Urinary bladder (tissue), 4 donors: ENCODE data around the gene IFT81. TPM values are rescaled to one million over a fixed set of nuclear protein-coding genes. Genes with fewer than 3 reads are reported as not detected.
"Not testable (repeated sequence)": the region's sequence is repeated elsewhere in the genome, so short reads cannot be mapped to it uniquely, and the experiment has no call there.

Source experiments
- DNase-seq: peaks from one replicate; pipeline ENCODE4 v3.0.0-alpha.2; 2015; ENCODE audit errors: extremely low spot score
- H3K27ac ChIP-seq: one replicate; pipeline ENCODE4 v1.5.1; 2013; ENCODE audit warnings: low read depth, mild to moderate bottlenecking, moderate library complexity
- H3K36me3 ChIP-seq: one replicate; pipeline ENCODE4 v1.6.1; 2013; ENCODE audit warnings: mild to moderate bottlenecking, moderate library complexity; ENCODE audit not compliant: insufficient read depth
- H3K4me1 ChIP-seq: one replicate; pipeline ENCODE4 v1.6.1; 2013; ENCODE audit warnings: mild to moderate bottlenecking, moderate library complexity; ENCODE audit not compliant: insufficient read depth
- H3K4me3 ChIP-seq: one replicate; pipeline ENCODE4 v1.5.1; 2013; ENCODE audit warnings: low read depth, low read length
- WGBS: extraction: QIAGEN DNeasy Blood & Tissue Kit; methylation state at CpG from one replicate; pipeline ENCODE4 v1.1.7; 2013; 5-methylcytosine and 5-hydroxymethylcytosine counted together
- polyA plus RNA-seq: library from polyadenylated mRNA; stranded (reverse); fragments of 200-250 nt; gene quantifications from one replicate; pipeline ENCODE4 v1.2.3, GENCODE V29; 2013
- total RNA-seq: library from RNA; depleted of rRNA; stranded (reverse); fragments of >200 nt; gene quantifications from one replicate; pipeline ENCODE4 v1.2.3, GENCODE V29; 2014
- donor health status: healthy with polysubstance abuse.
- donor health status: healthy.

The IFT81 gene
- total and polyA plus RNA-seq, 2 donors: 13.2 to 54.0 TPM

DNA sequence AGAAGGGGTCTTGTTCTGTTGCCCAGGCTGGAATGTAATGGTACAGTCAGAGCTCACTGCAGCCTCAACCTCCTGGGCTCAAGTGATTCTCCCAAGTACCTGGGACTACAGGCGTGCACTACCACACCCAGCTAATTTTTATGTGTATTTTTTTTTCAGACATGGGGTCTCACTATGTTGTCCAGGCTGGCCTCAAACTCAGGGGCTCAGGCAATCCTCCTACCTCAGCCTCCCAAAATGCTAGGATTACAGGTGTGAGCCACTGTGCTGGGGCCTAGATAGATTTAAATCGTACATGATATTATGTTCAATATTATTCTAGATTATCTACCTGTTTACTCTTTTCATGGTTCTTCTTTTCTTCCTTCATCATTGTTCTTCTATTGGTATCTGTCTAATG lies 61.5 kb downstream of the IFT81 start:
- DNase-seq: no peak
- no peaks in the 10 kb centered on the region for H3K4me1 ChIP-seq
- H3K36me3 ChIP-seq: no peaks in the 10 kb centered on the region
- WGBS: over 99% methylated on average over 2 of the region's 2 CpGs
- no peak overlapping the region for H3K27ac ChIP-seq
- no peak overlapping the region for H3K4me3 ChIP-seq

DNA sequence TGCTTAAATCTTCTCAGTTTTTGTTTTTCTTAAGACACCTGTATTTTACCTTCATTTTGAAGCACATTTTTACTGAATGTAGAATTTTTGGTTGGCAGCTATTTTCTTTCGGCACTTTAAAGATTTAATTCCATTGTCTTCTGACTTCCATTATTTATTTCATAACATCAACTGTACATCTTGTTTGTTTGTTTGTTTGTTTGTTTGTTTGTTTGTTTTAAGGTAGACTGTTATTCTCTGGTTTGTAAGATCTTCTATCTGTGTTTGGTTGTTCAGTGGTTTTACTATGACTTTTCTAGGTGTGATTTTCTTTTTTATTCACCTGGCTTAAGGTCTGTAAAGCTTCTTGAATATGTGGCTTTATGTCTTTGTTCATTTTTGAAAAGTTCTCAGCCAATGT lies 61.9 kb downstream of the IFT81 start:
- H3K27ac ChIP-seq: no peak overlapping the region
- H3K4me1 ChIP-seq: no peaks in the 10 kb centered on the region
- H3K4me3 ChIP-seq: no peak overlapping the region
- H3K36me3 ChIP-seq: no peaks in the 10 kb centered on the region
- WGBS: 96% methylated on average over 1 of the region's 1 CpG
- DNase-seq: no peak

DNA sequence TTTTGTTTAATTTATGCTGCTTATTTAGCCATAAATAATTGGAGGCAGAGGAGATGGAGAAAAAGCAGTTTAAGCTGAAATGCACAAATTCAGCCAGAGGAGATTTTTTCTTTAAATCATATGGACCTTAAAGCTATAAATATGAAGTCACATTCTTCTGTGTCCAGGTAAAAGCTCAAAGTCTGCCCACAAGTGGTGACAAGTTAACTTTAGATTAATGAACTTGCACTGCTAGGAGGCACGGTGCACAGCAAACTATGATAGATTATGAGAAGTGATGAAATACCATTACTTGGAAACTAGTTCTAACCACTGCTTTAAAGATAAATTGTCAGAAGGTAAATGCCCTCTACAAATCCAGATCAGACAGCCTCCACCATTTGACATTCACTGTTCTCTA lies 69.0 kb downstream of the IFT81 start:
- H3K36me3 ChIP-seq: no peaks in the 10 kb centered on the region
- H3K27ac ChIP-seq: no peak overlapping the region
- no peaks in the 10 kb centered on the region for H3K4me1 ChIP-seq
- H3K4me3 ChIP-seq: no peak overlapping the region
- no peak for DNase-seq
- WGBS: 83% methylated on average over 1 of the region's 1 CpG

DNA sequence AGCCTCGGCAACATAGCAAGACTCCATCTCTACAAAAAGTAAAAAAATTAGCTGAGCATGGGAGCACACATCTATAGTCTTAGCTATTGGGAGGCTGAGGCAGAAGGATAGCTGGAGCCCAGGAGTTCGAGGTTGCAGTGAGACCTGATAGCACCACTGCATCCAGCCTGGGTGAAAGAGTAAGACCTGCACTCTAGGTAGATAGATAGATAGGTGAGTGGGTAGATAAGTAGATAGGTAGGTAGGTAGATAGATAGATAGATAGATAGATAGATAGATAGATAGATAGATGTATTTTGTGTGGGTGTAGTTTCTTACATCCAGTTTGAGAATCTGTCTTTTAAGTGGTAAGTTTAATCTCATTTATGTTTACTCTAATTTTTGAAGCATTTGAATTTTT lies 72.8 kb downstream of the IFT81 start:
- H3K36me3 ChIP-seq: no peaks in the 10 kb centered on the region
- H3K4me3 ChIP-seq: no peak overlapping the region
- no peak overlapping the region for H3K27ac ChIP-seq
- 89% methylated on average over 2 of the region's 2 CpGs for WGBS
- no peaks in the 10 kb centered on the region for H3K4me1 ChIP-seq
- DNase-seq: no peak

DNA sequence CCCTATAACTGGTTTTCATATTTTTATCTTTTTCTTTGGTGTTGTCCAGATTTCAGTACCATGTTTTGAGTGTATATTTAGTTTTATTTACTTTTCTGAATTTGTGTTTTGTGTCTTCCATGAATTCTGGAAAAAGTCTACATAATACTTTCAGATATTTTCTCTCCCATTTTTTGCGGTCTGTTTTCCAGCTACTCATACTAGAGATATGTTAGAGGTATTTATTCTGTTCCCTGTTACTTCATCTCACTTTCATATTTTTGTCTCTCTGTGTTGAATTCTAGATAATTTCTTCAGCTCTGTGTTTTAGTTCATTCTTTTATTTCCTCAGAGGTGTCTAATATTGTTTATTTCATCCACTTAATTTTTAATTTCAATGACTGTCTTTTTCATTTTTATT lies 74.2 kb downstream of the IFT81 start:
- Histone ChIP-seq H3K4me3 (no peak overlapping the region), H3K36me3 (no peaks in the 10 kb centered on the region), H3K4me1 (no peaks in the 10 kb centered on the region), H3K27ac (no peak overlapping the region)
- WGBS: 97% methylated on average over 1 of the region's 1 CpG
- DNase-seq: no peak

DNA sequence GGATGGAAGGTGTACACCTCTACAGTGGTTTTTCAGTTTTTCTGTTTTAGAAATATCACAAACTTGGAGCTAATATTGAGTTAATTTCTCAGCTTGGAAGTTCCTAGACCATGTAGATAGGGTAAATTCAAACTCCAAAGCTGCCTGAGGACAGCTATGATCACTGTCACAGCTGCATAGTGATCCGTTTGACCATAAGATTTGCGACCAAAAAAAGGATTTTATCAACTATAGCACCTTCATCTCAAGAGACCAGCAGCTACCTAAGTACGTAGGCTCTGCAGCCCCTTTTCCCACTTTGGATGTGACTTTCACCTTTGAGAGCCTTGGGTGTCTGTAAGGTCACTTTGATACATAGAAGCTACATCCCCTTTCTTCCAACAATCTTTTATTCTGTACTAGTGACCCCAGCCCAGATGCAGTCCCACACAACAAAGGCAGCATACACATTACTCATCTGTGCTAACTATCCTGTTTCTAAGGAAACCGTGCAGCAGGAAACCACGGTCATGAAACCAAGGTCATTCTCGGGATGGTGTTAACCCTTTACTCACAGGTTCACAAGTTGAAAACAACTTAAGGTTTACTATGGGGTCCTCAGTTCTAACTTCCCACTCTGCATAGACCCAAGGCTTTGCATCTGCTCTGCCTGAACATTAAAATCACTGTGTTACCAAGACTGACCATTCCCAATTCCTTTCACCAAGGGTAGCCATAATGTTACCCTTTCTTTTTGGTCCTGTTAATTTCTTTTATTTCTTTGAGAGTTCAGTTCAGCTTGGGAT lies 75.4 kb downstream of the IFT81 start:
- DNase-seq: no peak
- no peak overlapping the region for H3K4me3 ChIP-seq
- 33% methylated on average over 6 of the region's 6 CpGs for WGBS

DNA sequence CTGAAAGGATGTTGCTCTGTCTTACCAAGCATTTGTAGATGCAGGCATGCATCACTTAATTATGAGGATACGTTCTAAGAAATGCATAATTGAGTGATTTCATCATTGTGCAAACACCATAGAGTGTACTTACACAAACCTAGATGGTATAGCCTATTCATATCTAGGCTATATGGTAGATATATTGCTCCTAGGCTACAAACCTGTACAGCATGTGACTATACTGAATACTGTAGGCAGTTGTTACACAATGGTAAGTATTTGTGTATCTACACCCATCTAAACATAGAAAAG lies 75.9 kb downstream of the IFT81 start:
- DNase-seq: no peak
- no peaks in the 10 kb centered on the region for H3K36me3 ChIP-seq
- WGBS: 91% methylated on average over 1 of the region's 1 CpG
- H3K4me1 ChIP-seq: no peaks in the 10 kb centered on the region
- no peak overlapping the region for H3K27ac ChIP-seq
- H3K4me3 ChIP-seq: no peak overlapping the region

More for the DNA sequence above, 75.4 kb downstream of the IFT81 start:
- Histone ChIP-seq H3K36me3 (no peaks in the 10 kb centered on the region), H3K27ac (no peak overlapping the region), H3K4me1 (no peaks in the 10 kb centered on the region)

DNA sequence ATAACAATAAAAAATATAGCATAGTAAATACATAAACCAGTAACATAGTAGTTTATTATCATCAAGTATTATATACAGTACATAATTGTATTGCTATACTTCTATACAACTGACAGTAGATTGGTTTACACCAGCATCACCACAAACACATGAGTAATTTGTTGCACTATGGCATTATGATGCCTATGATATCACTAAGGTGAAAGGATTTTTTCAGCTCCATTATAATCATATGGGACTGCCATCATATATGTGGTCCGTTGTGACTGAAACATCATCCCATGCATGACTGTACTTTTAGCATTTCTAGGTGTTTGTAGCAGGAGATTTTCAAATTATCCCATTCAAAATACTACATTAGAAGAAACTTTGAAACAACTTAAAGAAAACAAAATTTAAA lies 77.8 kb downstream of the IFT81 start:
- 95% methylated on average over 1 of the region's 1 CpG for WGBS
- Histone ChIP-seq H3K4me1 (no peaks in the 10 kb centered on the region), H3K27ac (no peak overlapping the region), H3K36me3 (no peaks in the 10 kb centered on the region), H3K4me3 (no peak overlapping the region)
- no peak for DNase-seq

DNA sequence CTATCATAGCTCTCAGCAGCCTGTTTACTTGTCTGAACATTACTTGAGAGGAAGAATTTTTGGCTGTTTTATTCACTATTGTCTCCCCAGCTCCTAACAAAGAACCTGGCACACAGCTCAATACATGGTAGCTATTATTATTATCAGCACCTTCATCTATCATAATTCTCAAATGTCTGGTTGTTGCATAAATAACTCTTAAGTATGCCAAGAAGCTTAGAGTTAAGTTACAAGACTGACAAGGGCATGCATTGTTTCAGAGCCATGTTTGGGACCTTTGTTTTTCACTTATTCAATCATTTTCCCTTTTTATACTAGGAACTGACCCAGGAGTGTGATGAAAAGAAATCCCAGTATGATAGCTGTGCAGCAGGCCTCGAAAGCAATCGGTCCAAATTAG lies 79.4 kb downstream of the IFT81 start:
- DNase-seq: no peak
- Histone ChIP-seq H3K4me3 (no peak overlapping the region), H3K4me1 (no peaks in the 10 kb centered on the region), H3K36me3 (no peaks in the 10 kb centered on the region), H3K27ac (no peak overlapping the region)
- WGBS: 94% methylated on average over 2 of the region's 2 CpGs

DNA sequence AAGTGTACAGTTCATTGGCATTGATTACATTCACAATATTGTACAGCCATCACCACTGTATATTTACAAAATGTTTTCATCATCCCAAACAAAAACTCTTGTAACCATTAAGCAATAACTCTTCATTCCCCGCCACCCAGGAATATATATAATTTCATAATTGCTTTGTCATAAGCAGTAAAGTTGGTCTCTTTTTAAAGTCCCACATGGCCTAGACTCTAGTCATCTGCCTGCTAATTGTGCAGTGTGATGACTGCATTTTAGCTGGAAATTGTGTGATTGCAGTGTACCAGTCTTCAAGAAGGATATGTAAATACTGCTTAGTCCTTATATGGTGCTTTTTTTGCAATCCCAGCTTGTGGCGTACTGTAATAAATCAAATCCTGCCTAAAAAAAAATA lies 81.8 kb downstream of the IFT81 start:
- DNase-seq: no peak
- Histone ChIP-seq H3K4me1 (no peaks in the 10 kb centered on the region), H3K36me3 (no peaks in the 10 kb centered on the region), H3K27ac (no peak overlapping the region), H3K4me3 (no peak overlapping the region)
- WGBS: 95% methylated on average over 2 of the region's 2 CpGs

DNA sequence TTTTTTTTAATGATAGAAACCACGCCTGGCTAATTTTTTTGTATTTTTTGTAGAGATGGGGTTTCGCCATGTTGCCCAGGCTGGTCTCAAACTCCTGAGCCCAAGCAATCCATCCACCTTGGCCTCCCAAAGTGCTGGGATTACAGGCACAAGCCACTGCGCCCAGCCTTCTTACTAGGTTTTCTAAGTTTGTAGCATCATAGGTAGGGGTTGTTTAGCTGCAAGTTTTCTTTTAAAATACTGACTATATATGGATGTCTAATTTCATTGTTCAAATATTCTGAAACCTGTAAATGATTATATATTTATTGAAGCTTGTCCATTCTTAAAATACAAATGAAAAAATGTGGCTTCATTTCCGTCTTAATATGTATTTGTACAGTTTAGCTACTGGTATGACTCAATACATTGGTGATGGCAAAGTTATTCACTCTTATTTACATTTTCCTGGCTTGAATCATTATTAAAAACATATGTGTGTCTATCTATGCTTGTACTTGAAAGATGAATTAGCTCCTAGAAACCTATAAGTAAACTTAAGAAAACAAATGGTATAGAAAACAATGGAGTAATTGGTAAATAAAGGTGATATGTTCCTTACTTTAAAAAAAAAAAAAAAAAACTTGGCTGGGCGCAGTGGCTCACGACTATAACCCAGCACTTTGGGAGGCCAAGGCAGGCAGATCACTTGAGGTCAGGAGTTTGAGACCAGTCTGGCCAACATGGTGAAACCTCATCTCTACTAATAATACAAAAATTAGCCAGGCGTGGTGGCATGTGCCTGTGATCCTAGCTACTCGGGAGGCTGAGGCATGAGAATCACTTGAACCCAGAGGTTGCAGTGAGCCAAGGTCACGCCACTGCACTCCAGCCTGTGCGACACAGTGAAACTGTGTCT lies 87.7 kb downstream of the IFT81 start:
- H3K4me1 ChIP-seq, H3K4me3 ChIP-seq, DNase-seq, H3K27ac ChIP-seq, H3K36me3 ChIP-seq: not testable (repeated sequence)
- WGBS: 94% methylated on average over 10 of the region's 10 CpGs

DNA sequence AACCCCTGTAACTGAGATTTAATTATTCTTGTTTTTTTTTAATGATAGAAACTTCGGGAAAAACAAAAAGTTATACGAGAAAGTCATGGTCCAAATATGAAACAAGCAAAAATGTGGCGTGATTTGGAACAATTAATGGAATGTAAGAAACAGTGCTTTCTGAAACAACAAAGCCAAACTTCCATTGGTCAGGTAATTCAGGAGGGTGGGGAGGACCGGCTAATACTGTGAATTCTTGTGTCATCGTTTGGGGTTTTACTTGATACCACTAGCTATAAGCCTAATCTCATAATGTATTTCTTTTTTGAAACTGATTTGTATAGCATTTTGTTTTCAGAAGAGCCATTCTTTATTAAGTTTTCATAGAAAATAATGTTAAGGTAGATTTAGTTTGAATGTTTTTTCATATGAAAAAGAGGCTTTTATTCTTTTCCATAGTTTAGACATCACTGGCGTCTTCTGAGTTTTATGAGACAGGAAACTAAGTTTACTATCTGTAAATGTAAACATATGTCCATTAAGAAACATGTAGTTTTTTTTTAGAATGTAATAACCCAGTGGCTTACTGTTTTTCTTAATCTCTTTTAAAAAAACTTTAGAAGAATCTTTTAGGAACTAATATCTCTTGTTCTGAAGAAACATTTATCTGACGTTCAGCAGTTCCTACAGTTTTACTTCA lies 94.0 kb downstream of the IFT81 start:
- Histone ChIP-seq H3K4me3 (no peak overlapping the region), H3K4me1 (no peaks in the 10 kb centered on the region), H3K36me3 (no peaks in the 10 kb centered on the region), H3K27ac (peak overlapping the region; percentile 10)
- 48% methylated on average over 7 of the region's 7 CpGs for WGBS
- DNase-seq: no peak

DNA sequence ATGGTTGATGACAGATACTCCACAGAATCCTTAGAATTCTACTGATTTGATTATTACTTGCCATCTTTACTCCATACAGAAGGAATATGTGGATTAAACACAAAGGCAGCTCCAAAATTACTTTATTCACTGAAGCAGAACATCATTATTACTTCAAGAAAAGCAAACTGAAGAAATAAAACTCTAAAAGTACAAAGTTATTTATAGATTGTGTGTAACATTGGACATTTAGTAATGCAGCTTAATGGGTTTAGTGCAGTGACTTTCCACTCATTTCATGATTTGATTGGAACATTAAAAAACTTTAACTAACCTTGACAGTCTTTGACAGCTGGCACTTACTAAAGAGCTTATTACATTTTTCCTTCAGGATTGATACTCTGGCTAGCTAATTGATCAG lies 97.9 kb downstream of the IFT81 start:
- Histone ChIP-seq H3K36me3 (no peaks in the 10 kb centered on the region), H3K27ac (no peak overlapping the region)
- no peak for DNase-seq

DNA sequence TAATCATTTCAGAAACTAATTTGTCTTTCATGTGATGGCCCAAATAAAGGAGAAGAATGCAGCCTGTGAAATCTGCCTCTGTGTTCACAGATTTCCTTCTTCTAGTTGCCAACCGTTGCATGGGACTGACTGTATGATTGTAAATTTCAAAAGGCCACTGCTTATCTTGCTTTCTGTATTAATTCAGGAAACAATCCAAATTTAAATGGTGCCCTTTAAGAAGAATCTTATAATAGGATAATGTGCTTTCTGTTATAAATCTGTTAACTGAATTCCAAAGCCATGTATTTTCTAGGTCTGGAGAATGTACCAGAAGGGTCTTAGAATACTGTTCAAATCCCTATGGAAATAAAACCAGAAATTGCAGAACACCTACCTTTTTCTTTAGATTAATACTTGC lies 98.3 kb downstream of the IFT81 start:
- no peak overlapping the region for H3K27ac ChIP-seq
- no peaks in the 10 kb centered on the region for H3K4me1 ChIP-seq
- no peaks in the 10 kb centered on the region for H3K36me3 ChIP-seq
- DNase-seq: no peak
- no peak overlapping the region for H3K4me3 ChIP-seq
- 42% methylated on average over 1 of the region's 1 CpG for WGBS

More for the DNA sequence above, 97.9 kb downstream of the IFT81 start:
- Histone ChIP-seq H3K4me3 (no peak overlapping the region), H3K4me1 (no peaks in the 10 kb centered on the region)
